ENCODE data around the gene FAM117A. TPM values are rescaled to one million over a fixed set of nuclear protein-coding genes. Genes with fewer than 3 reads are reported as not detected.

Gene FAM117A
- total and polyA plus RNA-seq, 4 experiments from 2014 or later: 61.2 to 102 (median 84.2) TPM

- peaks cover 36 to 57% (median 48%) of the 10 kb centered on the region in 4 donors for H3K4me1 Mint-ChIP-seq
- peak overlapping the region in 1 of 8 donors; percentile 6 for H3K4me3 Mint-ChIP-seq
- H3K9me3 Mint-ChIP-seq: no peaks in the 10 kb centered on the region
- no peak for DNase-seq
- no peak overlapping the region for H3K27ac ChIP-seq (ENCODE audit: low read depth, low read length)
- POLR2A ChIA-PET (ENCODE audit: partially characterized antibody): no interaction called here
- H3K27me3 ChIP-seq (ENCODE audit: insufficient read depth, low read length): no peaks in the 10 kb centered on the region
- peak overlapping the region in 2 of 7 donors; percentile 7 to 57 for H3K27ac Mint-ChIP-seq
- H3K4me1 ChIP-seq (ENCODE audit: insufficient read depth, low read length): peaks cover 56% of the 10 kb centered on the region
- intact Hi-C loops (cut with micrococcal nuclease): no loop called here
- no peaks in the 10 kb centered on the region for H3K27me3 Mint-ChIP-seq
- no peaks in the 10 kb centered on the region for H3K36me3 ChIP-seq (ENCODE audit: insufficient read depth, low read length)
- H3K36me3 Mint-ChIP-seq: peaks cover 20 to 39% of the 10 kb centered on the region in 2 donors
- no peaks in the 10 kb centered on the region for H3K9me3 ChIP-seq (ENCODE audit: control insufficient read depth in 1 of 2, low read length in 2 of 2)
- CTCF ChIA-PET (ENCODE audit: partially characterized antibody): no interaction called here
- H3K4me3 ChIP-seq (ENCODE audit: low read length in 2 of 2): no peak overlapping the region
Observed at GRCh38 chr17:49667854-49668253, 96.1 kb downstream of the FAM117A start.

- Histone ChIP-seq H3K4me3 (ENCODE audit: low read length in 2 of 2) (no peak overlapping the region), H3K36me3 (ENCODE audit: insufficient read depth, low read length) (no peaks in the 10 kb centered on the region), H3K27me3 (ENCODE audit: insufficient read depth, low read length) (no peaks in the 10 kb centered on the region), H3K27ac (ENCODE audit: low read depth, low read length) (no peak overlapping the region), H3K4me1 (ENCODE audit: insufficient read depth, low read length) (peaks cover 34% of the 10 kb centered on the region), H3K9me3 (ENCODE audit: control insufficient read depth in 1 of 2, low read length in 2 of 2) (no peaks in the 10 kb centered on the region)
- Mint-ChIP-seq H3K27me3 (no peaks in the 10 kb centered on the region), H3K4me3 (peak overlapping the region in 1 of 8 donors; percentile 41), H3K36me3 (peaks cover 24 to 35% of the 10 kb centered on the region in 2 donors), H3K9me3 (no peaks in the 10 kb centered on the region), H3K4me1 (peaks cover 30 to 48% (median 41%) of the 10 kb centered on the region in 4 donors), H3K27ac (peak overlapping the region in 1 of 7 donors; percentile 54)
- DNase-seq: no peak
- POLR2A ChIA-PET (ENCODE audit: partially characterized antibody): no interaction called here
- CTCF ChIA-PET (ENCODE audit: partially characterized antibody): interaction anchor here (1.2 to 1.3 kb wide), 2 partner anchors 31 to 95 kb away, joined by 4 read pairs; no protein-coding TSS in a partner anchor
- intact Hi-C loops (cut with micrococcal nuclease): no loop called here
Observed at GRCh38 chr17:49664706-49665211, 99.2 kb downstream of the FAM117A start.

Other genes with a start within 250 kb of the FAM117A start
- not detected for gene NXPH3, start 188.3 kb downstream of the FAM117A start, total RNA-seq
- not detected for gene NXPH3, start 188.3 kb downstream of the FAM117A start, polyA plus RNA-seq
- gene SPOP, start 86.0 kb downstream of the FAM117A start, total RNA-seq: 10 to 100 TPM; 83.1 to 86.1 TPM
- gene SPOP, start 86.0 kb downstream of the FAM117A start, polyA plus RNA-seq: 100 to 1,000 TPM; 111 to 126 TPM
- gene SLC35B1, start 56.2 kb downstream of the FAM117A start, total RNA-seq: 10 to 100 TPM; 48.4 to 52.1 TPM
- gene SLC35B1, start 56.2 kb downstream of the FAM117A start, polyA plus RNA-seq: 10 to 100 TPM; 30.8 to 38.9 TPM
- 100 to 1,000 TPM; 115 to 120 TPM for gene KAT7, start 24.6 kb upstream of the FAM117A start, total RNA-seq
- gene KAT7, start 24.6 kb upstream of the FAM117A start, polyA plus RNA-seq: 10 to 100 TPM; 37.6 to 55.3 TPM
- gene TAC4, start 83.9 kb upstream of the FAM117A start, total RNA-seq: not detected
- gene TAC4, start 83.9 kb upstream of the FAM117A start, polyA plus RNA-seq: not detected
- 1 to 10 TPM in 1 of 2 experiments, under 1 TPM in 1; 0.70 to 1.2 TPM for gene DLX4, start 205.1 kb upstream of the FAM117A start, total RNA-seq
- under 1 TPM; 0.22 to 0.33 TPM for gene DLX4, start 205.1 kb upstream of the FAM117A start, polyA plus RNA-seq
- gene DLX3, start 231.1 kb upstream of the FAM117A start, total RNA-seq: not detected
- gene DLX3, start 231.1 kb upstream of the FAM117A start, polyA plus RNA-seq: not detected